ENCODE measurements around the gene ZNF678. TPM values are rescaled to one million over a fixed set of nuclear protein-coding genes. Genes with fewer than 3 reads are reported as not detected.

ZNF678 gene
- total RNA-seq (2022): 6.5 and 7.0 TPM in 2 replicates
- Bru-seq, nascent RNA: percentile 77 among the genes with signal in this experiment
- BruChase-seq, experiment 1, labeled RNA remaining after a 6-hour chase: percentile 54 among the genes with signal in this experiment
- BruChase-seq, experiment 2, labeled RNA remaining after a 2-hour chase: percentile 64 among the genes with signal in this experiment
- long read RNA-seq, partial matches to known transcripts: 0 of 1 reads
- long read RNA-seq, other reads (novel, unspliced or antisense): 1 of 1 reads

DNA sequence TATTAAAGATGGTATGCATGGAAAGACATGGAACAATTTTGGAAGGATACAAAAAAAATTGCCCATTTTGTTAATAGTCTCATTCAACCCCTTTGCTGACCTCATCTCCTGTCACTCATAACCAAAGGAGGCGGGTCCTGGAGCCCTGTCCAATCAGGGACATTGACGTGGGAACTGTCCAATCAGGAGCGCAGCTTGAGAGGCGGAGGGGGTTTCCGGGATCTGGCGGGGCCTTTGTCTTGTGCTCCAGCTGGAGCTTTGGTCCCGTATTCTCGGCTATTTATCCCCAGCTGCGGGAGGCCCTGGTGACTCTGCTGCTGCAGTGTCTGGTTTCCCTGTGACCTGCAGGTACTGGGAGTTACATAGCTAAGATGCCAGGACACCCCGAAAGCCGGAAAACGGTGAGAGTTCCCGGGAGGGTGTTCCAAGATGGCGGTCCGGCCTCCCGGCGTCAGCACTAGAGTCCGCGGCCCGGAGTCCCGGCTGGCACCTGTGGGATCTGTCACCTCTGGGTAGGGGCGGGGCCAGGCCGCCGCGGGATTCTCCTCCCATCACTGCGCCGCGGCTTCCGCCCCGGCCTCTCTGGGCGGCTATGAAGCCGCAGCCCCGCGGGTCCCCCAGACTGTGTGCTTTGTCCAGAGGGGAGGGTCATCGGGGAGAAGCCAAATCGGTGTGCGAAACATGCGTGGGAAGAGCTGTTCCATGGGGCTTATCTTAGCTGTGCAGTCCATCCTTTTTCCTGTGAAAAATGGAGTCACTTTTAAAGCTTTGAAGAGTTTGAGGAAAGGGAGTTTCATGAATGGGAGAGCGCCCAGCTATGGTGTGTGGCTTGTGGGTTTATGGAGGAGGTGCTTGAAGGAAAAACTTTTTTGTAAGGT, at the start of gene ZNF678:
Gene ZNF678, plus strand, starts transcription at position 233 of the 878 bp plus-strand sequence. CDS start 87,436 bp downstream, outside the sequence.
- Mint-ChIP-seq H3K4me3 (ENCODE audit: low read depth, unreplicated experiment) (peak within 1 kb of the TSS; percentile 98), H3K4me1 (ENCODE audit: low read depth, unreplicated experiment) (no peaks in the 10 kb centered on the region), H3K36me3 (ENCODE audit: insufficient read depth, unreplicated experiment) (peaks cover 29% of the 10 kb centered on the region), H3K27ac (ENCODE audit: unreplicated experiment) (peak within 1 kb of the TSS; percentile 92), H3K27me3 (ENCODE audit: unreplicated experiment) (no peaks in the 10 kb centered on the region), H3K9me3 (ENCODE audit: low read depth, unreplicated experiment) (peaks cover 15% of the 10 kb centered on the region)
- intact Hi-C loops (cut with micrococcal nuclease; ENCODE audit: unreplicated experiment): loop anchor here (5.0 kb wide), 1 partner anchor 164 kb away; no protein-coding TSS in a partner anchor
- TF ChIP-seq, protein P1, sequence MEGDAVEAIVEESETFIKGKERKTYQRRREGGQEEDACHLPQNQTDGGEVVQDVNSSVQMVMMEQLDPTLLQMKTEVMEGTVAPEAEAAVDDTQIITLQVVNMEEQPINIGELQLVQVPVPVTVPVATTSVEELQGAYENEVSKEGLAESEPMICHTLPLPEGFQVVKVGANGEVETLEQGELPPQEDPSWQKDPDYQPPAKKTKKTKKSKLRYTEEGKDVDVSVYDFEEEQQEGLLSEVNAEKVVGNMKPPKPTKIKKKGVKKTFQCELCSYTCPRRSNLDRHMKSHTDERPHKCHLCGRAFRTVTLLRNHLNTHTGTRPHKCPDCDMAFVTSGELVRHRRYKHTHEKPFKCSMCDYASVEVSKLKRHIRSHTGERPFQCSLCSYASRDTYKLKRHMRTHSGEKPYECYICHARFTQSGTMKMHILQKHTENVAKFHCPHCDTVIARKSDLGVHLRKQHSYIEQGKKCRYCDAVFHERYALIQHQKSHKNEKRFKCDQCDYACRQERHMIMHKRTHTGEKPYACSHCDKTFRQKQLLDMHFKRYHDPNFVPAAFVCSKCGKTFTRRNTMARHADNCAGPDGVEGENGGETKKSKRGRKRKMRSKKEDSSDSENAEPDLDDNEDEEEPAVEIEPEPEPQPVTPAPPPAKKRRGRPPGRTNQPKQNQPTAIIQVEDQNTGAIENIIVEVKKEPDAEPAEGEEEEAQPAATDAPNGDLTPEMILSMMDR (IDR thresholded peaks at IDR 0.05; ENCODE audit: unreplicated experiment): no peak
- BruUV-seq (replicated peaks): TSS peak; percentile 98
- CTCF ChIA-PET: interaction anchor here (0.6 to 1.6 kb wide), 3 partner anchors 13 to 1381 kb away, joined by 3 to 6 read pairs (median 5); no protein-coding TSS in a partner anchor
- DNase-seq: peak; percentile 97

DNA sequence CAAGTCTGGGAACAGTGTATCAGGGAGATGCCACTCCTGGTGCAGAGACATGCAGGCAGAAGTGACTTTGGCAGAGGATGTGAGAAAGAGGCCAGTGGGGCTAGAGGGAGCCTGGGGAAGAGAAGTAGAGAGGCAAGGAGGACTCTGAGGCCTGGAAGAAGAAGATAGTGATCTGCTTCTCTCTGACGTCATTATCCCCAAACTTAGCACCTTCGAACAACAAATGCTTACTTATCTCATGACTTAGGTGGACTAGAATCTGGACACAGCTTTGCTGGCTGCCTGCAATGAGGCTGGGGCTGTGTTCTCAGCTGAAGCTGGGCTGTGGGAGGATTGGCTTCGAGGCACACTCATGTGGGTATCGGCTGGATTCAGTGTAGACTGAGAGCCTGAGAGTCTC, 44.5 kb upstream of the ZNF678 start:
- Mint-ChIP-seq H3K36me3 (ENCODE audit: insufficient read depth, unreplicated experiment) (no peaks in the 10 kb centered on the region), H3K27me3 (ENCODE audit: unreplicated experiment) (no peaks in the 10 kb centered on the region), H3K27ac (ENCODE audit: unreplicated experiment) (no peak overlapping the region), H3K4me1 (ENCODE audit: low read depth, unreplicated experiment) (no peaks in the 10 kb centered on the region), H3K4me3 (ENCODE audit: low read depth, unreplicated experiment) (no peak overlapping the region), H3K9me3 (ENCODE audit: low read depth, unreplicated experiment) (peaks cover 2% of the 10 kb centered on the region)
- TF ChIP-seq, protein P1 (IDR thresholded peaks at IDR 0.05; ENCODE audit: unreplicated experiment): no peak
- CTCF ChIA-PET: no interaction called here
- no TSS peak for BruUV-seq (replicated peaks)
- no peak for DNase-seq
- intact Hi-C loops (cut with micrococcal nuclease; ENCODE audit: unreplicated experiment): no loop called here

DNA sequence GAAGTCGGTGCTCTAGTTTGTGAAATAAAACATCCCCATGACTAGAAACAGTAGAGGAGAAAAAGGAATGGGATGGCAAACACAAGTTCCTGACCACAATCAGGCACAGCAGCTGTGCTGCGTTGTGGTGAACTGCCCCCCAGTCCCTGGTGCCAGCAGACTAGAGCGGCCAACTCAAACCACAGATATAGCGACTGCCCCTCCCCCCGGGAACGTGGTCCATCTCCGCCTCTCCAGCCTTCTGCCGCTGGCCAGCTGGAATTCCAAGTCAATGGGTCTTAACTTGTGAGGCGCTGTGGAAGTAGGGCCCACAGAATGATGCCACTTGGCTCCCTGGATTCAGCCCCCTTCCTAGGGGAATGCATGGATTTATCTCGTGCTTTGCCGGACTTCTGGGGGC, 41.6 kb upstream of the ZNF678 start:
- no TSS peak for BruUV-seq (replicated peaks)
- Mint-ChIP-seq H3K36me3 (ENCODE audit: insufficient read depth, unreplicated experiment) (no peaks in the 10 kb centered on the region), H3K27me3 (ENCODE audit: unreplicated experiment) (no peaks in the 10 kb centered on the region), H3K27ac (ENCODE audit: unreplicated experiment) (no peak overlapping the region), H3K4me1 (ENCODE audit: low read depth, unreplicated experiment) (no peaks in the 10 kb centered on the region), H3K4me3 (ENCODE audit: low read depth, unreplicated experiment) (no peak overlapping the region), H3K9me3 (ENCODE audit: low read depth, unreplicated experiment) (peaks cover 2% of the 10 kb centered on the region)
- CTCF ChIA-PET: no interaction called here
- TF ChIP-seq, protein P1 (IDR thresholded peaks at IDR 0.05; ENCODE audit: unreplicated experiment): no peak
- no peak for DNase-seq
- intact Hi-C loops (cut with micrococcal nuclease; ENCODE audit: unreplicated experiment): no loop called here

DNA sequence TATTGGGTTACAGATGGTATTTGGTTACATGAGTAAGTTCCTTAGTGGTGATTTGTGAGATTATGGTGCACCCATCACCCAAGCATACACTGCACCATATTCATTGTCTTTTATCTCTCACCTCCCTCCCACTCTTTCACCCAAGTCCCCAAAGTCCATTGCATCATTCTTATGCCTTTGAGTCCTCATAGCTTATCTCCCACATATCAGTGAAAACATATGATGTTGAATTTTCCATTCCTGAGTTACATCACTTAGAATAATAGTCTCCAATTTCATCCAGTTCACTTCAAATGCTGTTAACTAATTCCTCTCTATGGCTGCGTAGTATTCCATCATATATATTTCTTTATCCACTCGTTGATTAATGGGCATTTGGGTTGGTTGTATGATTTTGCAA, 36.8 kb upstream of the ZNF678 start:
- CTCF ChIA-PET: interaction anchor here (0.6 kb wide), 1 partner anchor 140 kb away, joined by 3 read pairs; no protein-coding TSS in a partner anchor
- intact Hi-C loops (cut with micrococcal nuclease; ENCODE audit: unreplicated experiment): no loop called here
- H3K9me3 Mint-ChIP-seq (ENCODE audit: low read depth, unreplicated experiment): peaks cover 27% of the 10 kb centered on the region
- no peak overlapping the region for H3K27ac Mint-ChIP-seq (ENCODE audit: unreplicated experiment)
- H3K27me3 Mint-ChIP-seq (ENCODE audit: unreplicated experiment): no peaks in the 10 kb centered on the region
- no peaks in the 10 kb centered on the region for H3K36me3 Mint-ChIP-seq (ENCODE audit: insufficient read depth, unreplicated experiment)
- no peaks in the 10 kb centered on the region for H3K4me1 Mint-ChIP-seq (ENCODE audit: low read depth, unreplicated experiment)
- no peak for DNase-seq
- H3K4me3 Mint-ChIP-seq (ENCODE audit: low read depth, unreplicated experiment): no peak overlapping the region
- no TSS peak for BruUV-seq (replicated peaks)
- TF ChIP-seq, protein P1 (IDR thresholded peaks at IDR 0.05; ENCODE audit: unreplicated experiment): no peak
